DOHH2 (cell line): ENCODE measurements around the gene MGRN1.

Experiments
- H3F3A ChIP-seq: fragments of 200-600 bp; sonication (generic), shearing (Covaris generic); 2 replicates; pipeline ENCODE4 v1.6.0; 2016; ENCODE audit warnings: antibody characterized with exemption, mild to moderate bottlenecking; ENCODE audit not compliant: control insufficient read depth, insufficient read depth
- H3K27ac ChIP-seq: fragments of 200-600 bp; sonication (generic); 2 replicates; pipeline ENCODE4 v1.5.1; 2014; ENCODE audit warnings: low read depth, mild to moderate bottlenecking, low read length, moderate library complexity
- H3K27me3 ChIP-seq: fragments of 200-600 bp; sonication (generic); 2 replicates; pipeline ENCODE4 v1.6.1; 2014; ENCODE audit warnings: mild to moderate bottlenecking, low read length, mixed read lengths; ENCODE audit not compliant: control insufficient read depth
- H3K36me3 ChIP-seq: fragments of 200-600 bp; sonication (generic); 2 replicates; pipeline ENCODE4 v1.6.1; 2014; ENCODE audit warnings: mild to moderate bottlenecking, low read length, moderate library complexity, mixed read lengths; ENCODE audit not compliant: control insufficient read depth
- H3K4me1 ChIP-seq: fragments of 200-600 bp; sonication (generic); 2 replicates; pipeline ENCODE4 v1.6.1; 2014; ENCODE audit warnings: mild to moderate bottlenecking, low read length, mixed read lengths; ENCODE audit not compliant: control insufficient read depth
- H3K4me2 ChIP-seq: fragments of 200-600 bp; sonication (generic); 2 replicates; pipeline ENCODE4 v1.6.0; 2014; ENCODE audit warnings: mild to moderate bottlenecking, low read length, moderate library complexity
- H3K4me3 ChIP-seq: fragments of 200-600 bp; sonication (generic); 2 replicates; pipeline ENCODE4 v1.5.1; 2014; ENCODE audit warnings: mild to moderate bottlenecking, low read length, mixed read lengths
- H3K79me2 ChIP-seq: fragments of 200-600 bp; sonication (generic); 2 replicates; pipeline ENCODE4 v1.6.1; 2014; ENCODE audit warnings: mild to moderate bottlenecking, low read length, mixed read lengths; ENCODE audit not compliant: control insufficient read depth
- H3K9me2 ChIP-seq: fragments of 200-600 bp; sonication (generic); replicated peaks from 2 replicates; pipeline ENCODE4 v1.6.1; 2014; ENCODE audit warnings: mild to moderate bottlenecking, low read length, mixed read lengths; ENCODE audit not compliant: control insufficient read depth
- H3K9me3 ChIP-seq: fragments of 200-600 bp; sonication (generic); 2 replicates; pipeline ENCODE4 v1.6.1; 2014; ENCODE audit warnings: antibody characterized with exemption, low read length, mixed read lengths; ENCODE audit not compliant: control insufficient read depth, insufficient read depth
- H4K20me1 ChIP-seq: fragments of 200-600 bp; sonication (generic); 2 replicates; pipeline ENCODE4 v1.6.0; 2014; ENCODE audit warnings: low read depth, mild to moderate bottlenecking, antibody characterized with exemption, low read length, moderate library complexity; ENCODE audit not compliant: control insufficient read depth, insufficient read depth
- CTCF ChIP-seq: fragments of 200-600 bp; sonication (generic); IDR thresholded peaks from one replicate; pipeline ENCODE4 v1.5.1; 2014; ENCODE audit warnings: antibody characterized with exemption, mild to moderate bottlenecking, low read depth, low read length; ENCODE audit not compliant: poor library complexity, severe bottlenecking
- EZH2phosphoT487 ChIP-seq: fragments of 200-600 bp; sonication (generic); IDR thresholded peaks from 2 replicates; pipeline ENCODE4 v1.6.1; 2017; ENCODE audit warnings: borderline replicate concordance, mild to moderate bottlenecking, antibody characterized with exemption, low read length, moderate library complexity, mixed read lengths

Gene MGRN1

GRCh38 chr16:4689864-4690704 is 65.5 kb downstream of the MGRN1 start:
- H3K27me3 ChIP-seq, result no peaks in the 10 kb centered on the region
- no peaks in the 10 kb centered on the region for H4K20me1 ChIP-seq
- no peak overlapping the region for H3K4me2 ChIP-seq
- no peak for TF ChIP-seq EZH2phosphoT487
- no peak for TF ChIP-seq CTCF
- peaks cover 15% of the 10 kb centered on the region for H3K4me1 ChIP-seq
- H3K79me2 ChIP-seq, result peaks cover 13% of the 10 kb centered on the region
- H3K36me3 ChIP-seq, result peaks cover under 1% of the 10 kb centered on the region
- no peaks in the 10 kb centered on the region for H3F3A ChIP-seq
- no peaks in the 10 kb centered on the region for H3K9me3 ChIP-seq
- H3K27ac ChIP-seq, result no peak overlapping the region
- no peak overlapping the region for H3K4me3 ChIP-seq
- H3K9me2 ChIP-seq, result no peaks in the 10 kb centered on the region

GRCh38 chr16:4690946-4691665 is 66.5 kb downstream of the MGRN1 start:
- H3K4me2 ChIP-seq, result no peak overlapping the region
- H3F3A ChIP-seq, result no peaks in the 10 kb centered on the region
- H3K4me1 ChIP-seq, result peaks cover 15% of the 10 kb centered on the region
- H3K4me3 ChIP-seq, result no peak overlapping the region
- peaks cover 10% of the 10 kb centered on the region for H3K36me3 ChIP-seq
- no peaks in the 10 kb centered on the region for H3K27me3 ChIP-seq
- 0 out of 2 replicates have a peak, but pooled peaks cover 4% of the 10 kb centered on the region for H4K20me1 ChIP-seq
- H3K79me2 ChIP-seq, result peaks cover 16% of the 10 kb centered on the region
- no peak overlapping the region for H3K27ac ChIP-seq
- H3K9me2 ChIP-seq, result no peaks in the 10 kb centered on the region
- no peaks in the 10 kb centered on the region for H3K9me3 ChIP-seq
- TF ChIP-seq EZH2phosphoT487, result no peak
- TF ChIP-seq CTCF, result no peak

- no peak overlapping the region for H3K4me3 ChIP-seq
- no peaks in the 10 kb centered on the region for H3K27me3 ChIP-seq
- H3K4me2 ChIP-seq, result no peak overlapping the region
- peaks cover 15% of the 10 kb centered on the region for H3K4me1 ChIP-seq
- H4K20me1 ChIP-seq, result peaks cover 4% of the 10 kb centered on the region; the same call in 1 of the 2 replicates
- peaks cover 17% of the 10 kb centered on the region for H3K36me3 ChIP-seq
- H3K79me2 ChIP-seq, result peaks cover 16% of the 10 kb centered on the region
- no peak overlapping the region for H3K27ac ChIP-seq
- TF ChIP-seq EZH2phosphoT487 (no peak), CTCF (no peak)
- no peaks in the 10 kb centered on the region for H3K9me3 ChIP-seq
- no peaks in the 10 kb centered on the region for H3F3A ChIP-seq
- H3K9me2 ChIP-seq, result no peaks in the 10 kb centered on the region
These were observed 67.2 kb downstream of the MGRN1 start for GRCh38 chr16:4691666-4692412.
